GM23248 (cell line): ENCODE measurements around the gene TSPAN16. TPM values are rescaled to one million over a fixed set of nuclear protein-coding genes. Genes with fewer than 3 reads are reported as not detected.

Experiments
- DNase-seq: peaks from one replicate; pipeline ENCODE4 v3.0.0-alpha.2; 2015
- H2AFZ ChIP-seq: fragments of 200-600 bp; sonication (generic); 2 replicates; pipeline ENCODE4 v1.6.1; 2016; ENCODE audit warnings: antibody characterized with exemption
- H3F3A ChIP-seq: fragments of 200-600 bp; sonication (generic); 2 replicates; pipeline ENCODE4 v1.6.1; 2016; ENCODE audit warnings: mild to moderate bottlenecking, antibody characterized with exemption, mixed run types; ENCODE audit not compliant: insufficient read depth
- H3K27ac ChIP-seq: fragments of 200-600 bp; sonication (generic); 2 replicates; pipeline ENCODE4 v1.5.1; 2016; ENCODE audit warnings: mild to moderate bottlenecking
- H3K27me3 ChIP-seq: fragments of 200-600 bp; sonication (generic); replicated peaks from 2 replicates; pipeline ENCODE4 v1.6.1; 2016; ENCODE audit warnings: mild to moderate bottlenecking; ENCODE audit not compliant: insufficient read depth
- H3K36me3 ChIP-seq: fragments of 200-600 bp; sonication (generic); 2 replicates; pipeline ENCODE4 v1.6.1; 2016; ENCODE audit warnings: low read depth, mild to moderate bottlenecking
- H3K4me1 ChIP-seq: fragments of 200-600 bp; sonication (generic); 2 replicates; pipeline ENCODE4 v1.6.1; 2016; ENCODE audit warnings: mild to moderate bottlenecking; ENCODE audit not compliant: insufficient read depth
- H3K4me2 ChIP-seq: fragments of 200-600 bp; sonication (generic); one replicate; pipeline ENCODE4 v1.6.1; 2016; ENCODE audit warnings: mild to moderate bottlenecking; ENCODE audit not compliant: unreplicated experiment
- H3K4me3 ChIP-seq: fragments of 200-600 bp; sonication (generic); 2 replicates; pipeline ENCODE4 v1.5.1; 2016; ENCODE audit warnings: mild to moderate bottlenecking
- H3K79me2 ChIP-seq: fragments of 200-600 bp; sonication (generic); 2 replicates; pipeline ENCODE4 v1.6.1; 2016; ENCODE audit warnings: mild to moderate bottlenecking; ENCODE audit not compliant: insufficient read depth
- H3K9ac ChIP-seq: fragments of 200-600 bp; sonication (generic); 2 replicates; pipeline ENCODE4 v1.6.1; 2016; ENCODE audit warnings: mild to moderate bottlenecking
- H3K9me2 ChIP-seq: fragments of 200-600 bp; sonication (generic); 2 replicates; pipeline ENCODE4 v1.6.1; 2016; ENCODE audit warnings: mixed run types, mild to moderate bottlenecking, moderate library complexity; ENCODE audit not compliant: insufficient read depth
- H3K9me3 ChIP-seq: fragments of 200-600 bp; sonication (generic); one replicate; pipeline ENCODE4 v1.6.1; 2017; ENCODE audit warnings: low read depth
- H4K20me1 ChIP-seq: fragments of 200-600 bp; sonication (generic); 2 replicates; pipeline ENCODE4 v1.6.0; 2016; ENCODE audit not compliant: insufficient read depth
- EZH2 ChIP-seq: fragments of 200-600 bp; sonication (generic); IDR thresholded peaks from 2 replicates; pipeline ENCODE4 v1.6.1; 2018; ENCODE audit warnings: antibody characterized with exemption, mild to moderate bottlenecking; ENCODE audit not compliant: insufficient read depth, poor library complexity, severe bottlenecking
- EZH2phosphoT487 ChIP-seq: fragments of 200-600 bp; sonication (generic); IDR thresholded peaks from 2 replicates; pipeline ENCODE4 v1.6.1; 2018; ENCODE audit warnings: antibody characterized with exemption, moderate library complexity, mild to moderate bottlenecking, low read depth; ENCODE audit not compliant: insufficient read depth
- WGBS, 2 experiments: methylation state at CpG; one replicate each; pipeline ENCODE4 v1.1.6; 2015 to 2017; ENCODE audit warnings: low lambda C conversion rate in 2 of 2, low coverage in 1 of 2; ENCODE audit errors: missing lambda C conversion rate in 2 of 2; 5-methylcytosine and 5-hydroxymethylcytosine counted together
- in situ Hi-C: fragments of 300-500 bp; cut with MboI; formaldehyde crosslinking; loops from 2 replicates; pipeline ENCODE4 v1.15.0; 2020
- polyA plus RNA-seq: library from polyadenylated mRNA; unstranded; fragments of >200 nt; fragmentation: Nextera tagmentation; extraction: Ambion mirVana; gene quantifications from 2 replicates; pipeline ENCODE4 v1.2.1, GENCODE V29; 2016
- total RNA-seq: library from RNA; depleted of rRNA; stranded (reverse); fragments of >200 nt; shearing (Covaris generic); gene quantifications from 2 replicates; pipeline ENCODE4 v1.2.3, GENCODE V29; 2014

Gene TSPAN16
- total and polyA plus RNA-seq, 2 experiments from 2014 or later, result not detected

GRCh38 chr19:11254666-11255065 lies 41.3 kb upstream of the TSPAN16 start:
- in situ Hi-C loops, result no loop called here
- H3K9me3 ChIP-seq, result no peaks in the 10 kb centered on the region
- H3K79me2 ChIP-seq, result no peaks in the 10 kb centered on the region
- no peak overlapping the region for H2AFZ ChIP-seq
- no peaks in the 10 kb centered on the region for H3K27me3 ChIP-seq
- H3F3A ChIP-seq, result no peaks in the 10 kb centered on the region
- H3K4me2 ChIP-seq, result no peak overlapping the region
- H4K20me1 ChIP-seq, result no peaks in the 10 kb centered on the region
- no peak for TF ChIP-seq EZH2
- TF ChIP-seq EZH2phosphoT487, result no peak
- no peak overlapping the region for H3K27ac ChIP-seq
- H3K9me2 ChIP-seq, result no peaks in the 10 kb centered on the region
- 94 to 97% methylated on average over 5 of the region's 5 CpGs for WGBS, 2 experiments
- peak; percentile 0 for DNase-seq
- H3K36me3 ChIP-seq, result no peaks in the 10 kb centered on the region
- no peaks in the 10 kb centered on the region for H3K4me1 ChIP-seq
- H3K9ac ChIP-seq, result no peak overlapping the region
- no peak overlapping the region for H3K4me3 ChIP-seq

- H3F3A ChIP-seq, result no peaks in the 10 kb centered on the region
- TF ChIP-seq EZH2 (no peak), EZH2phosphoT487 (no peak)
- in situ Hi-C loops, result no loop called here
- DNase-seq, result no peak
- no peak overlapping the region for H2AFZ ChIP-seq
- no peak overlapping the region for H3K9ac ChIP-seq
- H3K36me3 ChIP-seq, result no peaks in the 10 kb centered on the region
- no peak overlapping the region for H3K27ac ChIP-seq
- no peaks in the 10 kb centered on the region for H3K9me2 ChIP-seq
- no peaks in the 10 kb centered on the region for H3K4me1 ChIP-seq
- no peak overlapping the region for H3K4me2 ChIP-seq
- WGBS, 2 experiments, result 34 to 35% methylated on average over 6 to 7 of the region's 7 CpGs
- H3K9me3 ChIP-seq, result no peaks in the 10 kb centered on the region
- no peaks in the 10 kb centered on the region for H3K27me3 ChIP-seq
- no peaks in the 10 kb centered on the region for H4K20me1 ChIP-seq
- H3K4me3 ChIP-seq, result no peak overlapping the region
- H3K79me2 ChIP-seq, result no peaks in the 10 kb centered on the region
Measured at GRCh38 chr19:11256189-11256588, 39.8 kb upstream of the TSPAN16 start.

DNA sequence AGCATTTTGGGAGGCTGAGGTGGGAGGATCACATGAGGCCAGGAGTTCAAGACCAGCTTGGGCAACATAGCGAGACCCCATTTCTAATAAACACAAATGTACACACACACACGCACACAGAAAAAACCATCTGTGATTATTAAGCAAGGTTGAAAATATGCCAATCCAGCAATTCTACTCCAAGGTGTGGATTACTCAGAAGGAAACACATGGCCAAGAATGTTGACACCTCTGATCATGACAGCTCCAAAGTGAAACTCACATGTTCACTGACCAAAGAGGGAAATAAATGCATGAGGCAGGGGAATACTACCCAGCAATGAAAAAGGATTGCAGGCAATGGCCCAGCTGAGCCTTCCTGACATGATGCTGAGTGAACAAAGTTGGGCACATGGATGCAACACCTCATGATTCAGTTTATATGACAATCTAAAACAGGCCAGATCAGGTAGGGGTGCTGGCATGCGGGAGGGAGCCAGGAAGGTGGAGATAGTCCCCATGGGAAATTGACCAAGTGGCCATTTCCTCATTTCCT lies 38.0 kb upstream of the TSPAN16 start:
- 82 to 87% methylated on average over 3 of the region's 3 CpGs for WGBS, 2 experiments
- H3K9me3 ChIP-seq, result no peaks in the 10 kb centered on the region
- in situ Hi-C loops, result no loop called here
- no peak overlapping the region for H2AFZ ChIP-seq
- no peaks in the 10 kb centered on the region for H3K4me1 ChIP-seq
- peak; percentile 28 for DNase-seq
- no peaks in the 10 kb centered on the region for H3F3A ChIP-seq
- H3K4me2 ChIP-seq, result no peak overlapping the region
- no peak for TF ChIP-seq EZH2phosphoT487
- no peaks in the 10 kb centered on the region for H3K9me2 ChIP-seq
- H4K20me1 ChIP-seq, result no peaks in the 10 kb centered on the region
- no peak overlapping the region for H3K9ac ChIP-seq
- no peaks in the 10 kb centered on the region for H3K79me2 ChIP-seq
- no peaks in the 10 kb centered on the region for H3K27me3 ChIP-seq
- no peak overlapping the region for H3K27ac ChIP-seq
- no peaks in the 10 kb centered on the region for H3K36me3 ChIP-seq
- no peak overlapping the region for H3K4me3 ChIP-seq

- Histone ChIP-seq H3K4me3 (no peak overlapping the region), H3F3A (no peaks in the 10 kb centered on the region), H4K20me1 (no peaks in the 10 kb centered on the region), H3K9me2 (no peaks in the 10 kb centered on the region), H3K4me1 (no peaks in the 10 kb centered on the region), H3K9me3 (no peaks in the 10 kb centered on the region), H3K36me3 (no peaks in the 10 kb centered on the region), H3K27ac (no peak overlapping the region), H3K79me2 (no peaks in the 10 kb centered on the region), H3K27me3 (no peaks in the 10 kb centered on the region), H3K4me2 (no peak overlapping the region), H3K9ac (no peak overlapping the region), H2AFZ (no peak overlapping the region)
- 78 to 83% methylated on average over 4 to 5 of the region's 5 CpGs for WGBS, 2 experiments
- no peak for DNase-seq
- TF ChIP-seq EZH2phosphoT487 (no peak), EZH2 (no peak)
- in situ Hi-C loops, result no loop called here
Measured at GRCh38 chr19:11260996-11261395, 35.0 kb upstream of the TSPAN16 start.

- H3K4me2 ChIP-seq, result peak overlapping the region; percentile 77
- H3K4me1 ChIP-seq, result no peaks in the 10 kb centered on the region
- no peaks in the 10 kb centered on the region for H3K79me2 ChIP-seq
- H3K27ac ChIP-seq, result no peak overlapping the region
- H4K20me1 ChIP-seq, result no peaks in the 10 kb centered on the region
- peak overlapping the region; percentile 94 for H3K9ac ChIP-seq
- no peaks in the 10 kb centered on the region for H3K27me3 ChIP-seq
- no peaks in the 10 kb centered on the region for H3K9me2 ChIP-seq
- H3K4me3 ChIP-seq, result peak overlapping the region; percentile 89
- no peaks in the 10 kb centered on the region for H3K36me3 ChIP-seq
- H3F3A ChIP-seq, result no peaks in the 10 kb centered on the region
- peak overlapping the region; percentile 85 for H2AFZ ChIP-seq
- 33 to 43% methylated on average over 13 to 18 of the region's 18 CpGs for WGBS, 2 experiments
- H3K9me3 ChIP-seq, result no peaks in the 10 kb centered on the region
- TF ChIP-seq EZH2phosphoT487, result no peak
- no peak for TF ChIP-seq EZH2
- DNase-seq, result no peak
- in situ Hi-C loops, result no loop called here
Measured at GRCh38 chr19:11261431-11261970, 34.5 kb upstream of the TSPAN16 start.
